ENCODE data around the gene MFRP. TPM values are rescaled to one million over a fixed set of nuclear protein-coding genes. Genes with fewer than 3 reads are reported as not detected.

The MFRP gene
- total and polyA plus RNA-seq, 9 of the 15 experiments (the other 6 are each of a cell fraction or from before 2014, with no cell fraction given), result not detected

DNA sequence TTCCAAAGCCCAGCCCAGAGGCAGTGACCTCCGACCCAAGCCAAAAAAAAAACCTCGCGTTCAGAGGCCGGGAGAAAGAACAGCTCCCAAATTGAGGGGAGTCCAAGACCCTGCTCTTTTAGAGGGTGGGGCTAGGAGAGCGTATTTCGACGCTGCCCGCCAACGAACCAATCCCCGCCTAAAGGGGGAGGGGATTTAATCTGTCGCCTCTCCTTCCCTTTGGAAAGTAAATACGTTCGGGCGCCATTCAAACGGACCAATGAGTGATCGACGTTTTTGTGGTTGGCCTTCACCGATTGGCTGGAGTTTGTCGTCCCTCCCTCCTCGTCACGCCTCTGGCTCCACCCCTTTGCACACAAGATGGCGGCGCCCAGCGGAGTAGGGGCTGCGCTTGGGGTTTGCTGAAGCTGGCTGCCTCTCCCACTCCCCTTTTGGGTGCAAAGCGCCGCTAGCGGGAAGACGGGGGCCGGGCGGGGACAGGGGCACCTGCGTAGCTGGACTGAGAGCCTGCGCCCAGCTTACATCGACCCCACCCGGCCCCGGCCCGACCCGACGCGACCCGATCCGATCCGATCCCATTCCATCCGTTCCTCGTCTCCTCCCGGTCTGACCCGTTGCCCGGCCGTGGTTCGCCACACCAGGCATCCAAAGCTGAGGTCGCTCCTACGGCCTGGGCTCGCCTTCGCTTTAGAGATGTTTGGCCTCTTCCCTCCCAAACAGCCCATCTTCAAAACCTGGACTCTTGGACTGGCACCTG lies 12.2 kb downstream of the MFRP start, which contains the start of gene RNF26 (continued):
- TF ChIP-seq, protein P1, sequence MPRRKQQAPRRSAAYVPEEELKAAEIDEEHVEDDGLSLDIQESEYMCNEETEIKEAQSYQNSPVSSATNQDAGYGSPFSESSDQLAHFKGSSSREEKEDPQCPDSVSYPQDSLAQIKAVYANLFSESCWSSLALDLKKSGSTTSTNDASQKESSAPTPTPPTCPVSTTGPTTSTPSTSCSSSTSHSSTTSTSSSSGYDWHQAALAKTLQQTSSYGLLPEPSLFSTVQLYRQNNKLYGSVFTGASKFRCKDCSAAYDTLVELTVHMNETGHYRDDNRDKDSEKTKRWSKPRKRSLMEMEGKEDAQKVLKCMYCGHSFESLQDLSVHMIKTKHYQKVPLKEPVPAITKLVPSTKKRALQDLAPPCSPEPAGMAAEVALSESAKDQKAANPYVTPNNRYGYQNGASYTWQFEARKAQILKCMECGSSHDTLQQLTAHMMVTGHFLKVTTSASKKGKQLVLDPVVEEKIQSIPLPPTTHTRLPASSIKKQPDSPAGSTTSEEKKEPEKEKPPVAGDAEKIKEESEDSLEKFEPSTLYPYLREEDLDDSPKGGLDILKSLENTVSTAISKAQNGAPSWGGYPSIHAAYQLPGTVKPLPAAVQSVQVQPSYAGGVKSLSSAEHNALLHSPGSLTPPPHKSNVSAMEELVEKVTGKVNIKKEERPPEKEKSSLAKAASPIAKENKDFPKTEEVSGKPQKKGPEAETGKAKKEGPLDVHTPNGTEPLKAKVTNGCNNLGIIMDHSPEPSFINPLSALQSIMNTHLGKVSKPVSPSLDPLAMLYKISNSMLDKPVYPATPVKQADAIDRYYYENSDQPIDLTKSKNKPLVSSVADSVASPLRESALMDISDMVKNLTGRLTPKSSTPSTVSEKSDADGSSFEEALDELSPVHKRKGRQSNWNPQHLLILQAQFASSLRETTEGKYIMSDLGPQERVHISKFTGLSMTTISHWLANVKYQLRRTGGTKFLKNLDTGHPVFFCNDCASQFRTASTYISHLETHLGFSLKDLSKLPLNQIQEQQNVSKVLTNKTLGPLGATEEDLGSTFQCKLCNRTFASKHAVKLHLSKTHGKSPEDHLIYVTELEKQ (CRISPR knock-in tag; IDR thresholded peaks at IDR 0.05), result no peak
- TF ChIP-seq, protein P2, sequence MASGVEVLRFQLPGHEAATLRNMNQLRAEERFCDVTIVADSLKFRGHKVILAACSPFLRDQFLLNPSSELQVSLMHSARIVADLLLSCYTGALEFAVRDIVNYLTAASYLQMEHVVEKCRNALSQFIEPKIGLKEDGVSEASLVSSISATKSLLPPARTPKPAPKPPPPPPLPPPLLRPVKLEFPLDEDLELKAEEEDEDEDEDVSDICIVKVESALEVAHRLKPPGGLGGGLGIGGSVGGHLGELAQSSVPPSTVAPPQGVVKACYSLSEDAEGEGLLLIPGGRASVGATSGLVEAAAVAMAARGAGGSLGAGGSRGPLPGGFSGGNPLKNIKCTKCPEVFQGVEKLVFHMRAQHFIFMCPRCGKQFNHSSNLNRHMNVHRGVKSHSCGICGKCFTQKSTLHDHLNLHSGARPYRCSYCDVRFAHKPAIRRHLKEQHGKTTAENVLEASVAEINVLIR (CRISPR knock-in tag; IDR thresholded peaks at IDR 0.05), result peak; percentile 77
- TF ChIP-seq MAZ (CRISPR knock-in tag; conservative IDR thresholded peaks at IDR 0.05 in 1 of 2, IDR thresholded peaks at IDR 0.05 in 1 of 2) (peak in 1 of 2 experiments; percentile 20; a peak in 1 of 4 replicates), ZNF23 (CRISPR knock-in tag; IDR thresholded peaks at IDR 0.05) (no peak), SRF (CRISPR knock-in tag; IDR thresholded peaks at IDR 0.05) (peak in 1 of 2 experiments; percentile 28; a peak in 1 of 4 replicates), PHF20 (IDR thresholded peaks at IDR 0.05; ENCODE audit: partially characterized antibody) (peak; percentile 88)
- TF ChIP-seq, protein P3, sequence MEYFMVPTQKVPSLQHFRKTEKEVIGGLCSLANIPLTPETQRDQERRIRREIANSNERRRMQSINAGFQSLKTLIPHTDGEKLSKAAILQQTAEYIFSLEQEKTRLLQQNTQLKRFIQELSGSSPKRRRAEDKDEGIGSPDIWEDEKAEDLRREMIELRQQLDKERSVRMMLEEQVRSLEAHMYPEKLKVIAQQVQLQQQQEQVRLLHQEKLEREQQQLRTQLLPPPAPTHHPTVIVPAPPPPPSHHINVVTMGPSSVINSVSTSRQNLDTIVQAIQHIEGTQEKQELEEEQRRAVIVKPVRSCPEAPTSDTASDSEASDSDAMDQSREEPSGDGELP (CRISPR knock-in tag; IDR thresholded peaks at IDR 0.05; ENCODE audit: borderline replicate concordance), result no peak; the same call in 1 of the 2 replicates
- TF ChIP-seq, protein P4, sequence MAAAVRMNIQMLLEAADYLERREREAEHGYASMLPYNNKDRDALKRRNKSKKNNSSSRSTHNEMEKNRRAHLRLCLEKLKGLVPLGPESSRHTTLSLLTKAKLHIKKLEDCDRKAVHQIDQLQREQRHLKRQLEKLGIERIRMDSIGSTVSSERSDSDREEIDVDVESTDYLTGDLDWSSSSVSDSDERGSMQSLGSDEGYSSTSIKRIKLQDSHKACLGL (CRISPR knock-in tag; IDR thresholded peaks at IDR 0.05; ENCODE audit: borderline replicate concordance, poor library complexity, severe bottlenecking), result peak; percentile 75

All from K562 (cell line).